Dedifferentiated amniotic fluid mesenchymal stem cell (primary cell): ENCODE data around the gene TULP3.
A peak's percentile ranks its signal among the peaks of the same experiment; 100 is the strongest.
"Not testable (repeated sequence)": the region's sequence is repeated elsewhere in the genome, so short reads cannot be mapped to it uniquely, and the experiment has no call there.

Experiments
- DNase-seq: peaks from one replicate; pipeline ENCODE4 v3.0.0-alpha.2; 2016; ENCODE audit errors: extremely low spot score

TULP3 gene, protein sequence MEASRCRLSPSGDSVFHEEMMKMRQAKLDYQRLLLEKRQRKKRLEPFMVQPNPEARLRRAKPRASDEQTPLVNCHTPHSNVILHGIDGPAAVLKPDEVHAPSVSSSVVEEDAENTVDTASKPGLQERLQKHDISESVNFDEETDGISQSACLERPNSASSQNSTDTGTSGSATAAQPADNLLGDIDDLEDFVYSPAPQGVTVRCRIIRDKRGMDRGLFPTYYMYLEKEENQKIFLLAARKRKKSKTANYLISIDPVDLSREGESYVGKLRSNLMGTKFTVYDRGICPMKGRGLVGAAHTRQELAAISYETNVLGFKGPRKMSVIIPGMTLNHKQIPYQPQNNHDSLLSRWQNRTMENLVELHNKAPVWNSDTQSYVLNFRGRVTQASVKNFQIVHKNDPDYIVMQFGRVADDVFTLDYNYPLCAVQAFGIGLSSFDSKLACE

GRCh38 chr12:2890388-2891239 is at the start of gene TULP3:
Gene TULP3, plus strand, starts transcription at chr12:2890891. Its CDS starts 57 bp downstream, at chr12:2890948.
- DNase-seq: peak; percentile 98

GRCh38 chr12:2841056-2841650 is 49.5 kb upstream of the TULP3 start:
- no peak for DNase-seq

- DNase-seq: no peak
These were observed 47.7 kb upstream of the TULP3 start for GRCh38 chr12:2842948-2843347.

- DNase-seq: no peak
These were observed 45.9 kb upstream of the TULP3 start for GRCh38 chr12:2844786-2845185.

DNA sequence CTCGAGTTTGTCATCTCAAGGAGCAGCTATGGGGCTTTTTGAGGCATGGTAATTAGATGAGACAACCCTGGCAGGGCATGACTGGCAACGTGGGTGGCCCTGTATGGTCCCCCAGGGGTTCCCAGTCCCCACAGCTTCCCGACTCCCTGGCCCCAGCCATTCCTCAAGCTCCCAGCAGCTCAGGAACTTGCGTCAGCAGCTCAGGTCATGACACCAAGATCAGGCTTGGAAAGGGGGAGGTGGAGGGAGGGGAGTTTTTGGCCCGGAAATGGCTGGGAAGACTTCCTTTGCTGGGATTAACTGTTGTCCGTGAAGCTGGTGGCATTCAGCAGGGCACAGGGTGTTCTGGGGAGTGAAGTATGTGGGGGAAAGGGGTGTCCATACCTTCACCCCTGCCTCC is 45.4 kb upstream of the TULP3 start:
- DNase-seq: no peak

DNA sequence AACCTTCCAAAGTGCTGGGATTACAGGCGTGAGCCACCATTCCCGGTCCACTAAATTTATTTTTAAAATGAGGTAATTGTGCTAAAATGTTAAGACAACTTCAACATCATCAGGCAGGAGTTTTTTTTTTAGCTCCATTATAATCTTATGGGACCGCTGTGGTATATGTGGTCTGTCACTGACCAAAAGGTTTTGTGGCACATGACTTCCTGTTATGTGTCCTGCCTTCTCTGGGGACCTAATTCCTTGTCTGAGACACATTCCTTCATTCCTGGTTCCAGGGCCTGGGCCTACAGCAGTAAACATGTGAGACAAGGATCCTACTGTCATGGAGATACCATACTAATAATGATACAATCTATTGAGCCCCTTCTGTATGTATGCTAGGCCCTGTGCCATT is 38.8 kb upstream of the TULP3 start:
- no peak for DNase-seq

DNA sequence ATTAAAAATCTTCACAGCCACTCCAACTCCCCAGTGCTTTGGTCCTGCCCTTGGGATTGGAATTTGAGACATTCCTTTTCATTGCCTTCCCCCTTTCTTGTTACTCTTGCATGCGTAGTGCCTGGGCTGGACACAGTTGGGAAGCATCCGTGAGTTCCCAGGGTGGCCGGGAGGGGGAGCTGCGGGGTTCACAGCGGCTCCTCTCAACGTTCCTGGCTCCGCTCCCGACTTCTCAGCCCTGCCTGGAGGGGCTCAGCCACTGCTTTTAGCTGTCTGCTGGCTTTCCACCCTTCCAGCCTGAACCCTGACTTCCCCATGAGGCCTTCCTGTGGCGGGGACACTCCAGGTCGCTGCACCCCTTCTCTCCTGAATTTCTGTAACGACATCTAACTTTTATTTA is 37.1 kb upstream of the TULP3 start:
- peak; percentile 70 for DNase-seq

DNA sequence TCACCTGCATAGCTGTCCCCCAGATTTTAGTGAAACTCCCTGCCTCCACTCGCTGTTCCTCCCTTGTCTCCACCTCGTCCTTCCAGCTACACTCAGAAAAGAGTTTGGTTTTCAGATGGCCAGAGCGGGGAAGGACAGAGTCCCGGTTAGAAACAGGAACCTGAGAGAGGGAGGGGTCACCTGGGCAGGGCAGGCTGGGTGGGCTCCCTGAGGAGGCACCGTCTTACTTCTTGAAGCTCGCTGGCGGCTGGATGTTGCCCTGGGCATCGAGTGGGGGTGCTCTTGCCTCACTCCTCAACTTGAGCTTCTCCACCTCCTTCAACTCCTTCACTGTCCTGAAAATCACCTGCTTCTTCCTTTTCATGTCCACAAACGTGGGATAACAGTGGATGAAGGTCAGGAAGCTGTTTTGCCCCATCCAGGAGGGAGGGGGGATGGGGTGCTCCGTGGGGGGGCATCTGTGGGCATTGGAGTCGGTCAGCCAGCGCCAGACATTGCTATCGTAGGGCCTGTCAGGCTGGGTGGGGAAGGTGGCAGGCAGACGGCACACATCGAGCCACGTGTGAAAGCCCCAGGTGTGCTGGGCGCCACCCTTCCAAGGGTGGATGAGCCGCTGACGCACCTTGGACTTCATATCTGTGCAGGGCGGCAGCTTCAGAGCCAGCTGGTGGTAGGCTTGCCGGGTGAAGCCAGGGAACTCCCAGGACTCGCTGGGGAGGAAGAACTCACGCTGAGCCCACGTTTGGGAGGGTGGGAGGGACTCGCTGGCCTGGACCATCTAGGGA is 35.8 kb upstream of the TULP3 start:
- no peak for DNase-seq

- DNase-seq: no peak
These were observed 35.1 kb upstream of the TULP3 start for GRCh38 chr12:2855546-2855945.

DNA sequence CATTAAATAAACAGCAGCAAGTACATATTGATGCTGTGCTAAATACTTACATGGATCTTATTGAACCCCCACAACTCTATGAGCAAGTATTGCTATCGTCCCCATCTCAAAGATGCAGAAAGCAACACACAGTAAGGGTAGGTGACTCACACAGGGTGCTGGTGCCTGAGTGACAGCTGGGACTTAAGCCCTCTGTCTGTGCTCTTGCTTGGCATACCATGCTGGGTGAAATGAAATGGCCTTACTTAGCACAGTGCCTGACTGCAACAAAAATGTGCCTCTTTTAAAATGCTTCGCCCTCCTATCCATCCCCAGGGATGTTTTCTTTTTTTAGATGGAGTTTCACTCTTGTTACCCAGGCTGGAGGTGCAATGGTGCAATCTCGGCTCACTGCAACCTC is 34.6 kb upstream of the TULP3 start:
- DNase-seq: no peak

GRCh38 chr12:2857021-2857431 is 33.7 kb upstream of the TULP3 start, which contains the start of gene TEX52:
Gene TEX52, minus strand, starts transcription at chr12:2857039. Its CDS starts 13 bp downstream, at chr12:2857026.
- no peak for DNase-seq

DNA sequence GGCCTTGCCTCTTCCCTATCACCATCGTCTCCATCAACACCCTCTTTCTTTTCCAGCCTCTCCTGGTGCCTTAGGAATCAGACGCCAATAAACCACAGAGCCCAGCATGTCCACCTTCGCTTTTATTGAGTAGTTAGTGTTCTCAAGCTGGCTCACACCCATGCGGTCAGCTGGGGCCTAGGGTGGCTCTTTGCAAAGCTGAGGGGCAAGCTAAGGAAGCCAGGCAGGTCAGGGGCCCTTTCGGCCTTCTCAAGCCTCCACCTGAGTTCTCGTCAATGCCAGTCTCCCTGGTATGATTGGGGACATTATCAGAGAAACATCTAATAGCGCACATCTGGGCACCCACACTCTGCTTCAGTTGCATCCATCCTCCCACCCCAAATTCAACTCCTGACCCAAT is 33.1 kb upstream of the TULP3 start:
- DNase-seq: no peak

DNA sequence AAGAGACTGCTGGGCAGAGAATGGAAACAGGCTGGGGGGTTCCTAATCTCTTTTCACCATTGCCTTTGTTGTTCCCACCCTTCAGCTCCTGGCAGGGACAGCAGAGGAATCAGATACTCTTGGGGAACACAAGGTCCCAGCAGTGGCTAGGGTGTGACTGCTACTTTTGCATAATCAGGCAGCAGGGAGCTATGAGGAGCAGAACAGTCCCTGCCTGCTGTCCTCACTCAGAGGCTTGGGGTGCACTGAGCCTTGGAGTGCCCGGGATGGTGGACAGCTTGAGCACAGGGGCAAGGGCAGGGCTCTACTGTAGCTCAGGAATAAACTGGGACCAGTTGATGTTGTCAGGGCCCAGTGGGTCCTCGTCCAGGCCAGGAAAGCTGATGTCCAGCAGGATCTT is 32.4 kb upstream of the TULP3 start:
- no peak for DNase-seq

- DNase-seq: no peak
These were observed 31.7 kb upstream of the TULP3 start for GRCh38 chr12:2858944-2859421.

- DNase-seq: no peak
These were observed 30.5 kb upstream of the TULP3 start for GRCh38 chr12:2860170-2860569.

DNA sequence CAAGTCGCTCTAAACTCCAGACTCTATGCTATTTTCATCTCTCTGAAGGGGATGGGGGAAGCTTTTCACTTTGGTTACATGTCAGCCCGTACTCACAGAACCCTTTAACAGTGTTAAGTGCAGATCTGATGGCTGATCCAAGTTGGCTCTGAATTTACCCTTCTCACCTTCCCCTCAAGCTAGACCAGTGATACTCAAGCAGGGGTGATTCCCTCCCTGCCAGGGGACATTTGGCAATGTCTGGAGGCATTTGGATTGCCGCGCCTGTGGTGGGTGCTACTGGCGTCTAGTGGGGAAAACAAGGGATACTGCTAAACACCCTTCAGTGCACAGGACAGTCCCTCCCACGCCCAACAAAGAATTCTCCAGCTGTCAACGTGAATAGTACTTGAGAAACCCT is 27.8 kb upstream of the TULP3 start:
- DNase-seq: no peak

DNA sequence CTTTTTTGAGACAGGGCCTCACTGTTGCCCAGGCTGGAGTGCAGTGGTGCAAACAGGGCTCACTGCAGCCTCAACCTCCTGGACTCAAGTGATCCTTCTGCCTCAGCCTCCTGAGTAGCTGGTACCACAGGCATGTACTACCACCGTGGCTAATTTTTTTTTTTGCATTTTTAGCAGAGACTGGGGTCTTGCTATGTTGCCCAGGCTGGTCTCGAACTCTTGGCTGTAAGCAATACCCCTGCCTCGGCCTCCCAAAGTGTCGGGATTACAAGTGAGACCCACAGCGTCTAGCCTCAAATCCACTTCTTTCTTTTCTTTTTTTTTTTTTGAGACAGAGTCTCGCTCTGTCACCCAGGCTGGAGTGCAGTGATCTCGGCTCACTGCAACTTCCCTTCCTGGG is 27.3 kb upstream of the TULP3 start:
- not testable (repeated sequence) for DNase-seq

- no peak for DNase-seq
These were observed 26.5 kb upstream of the TULP3 start for GRCh38 chr12:2864198-2864597.

GRCh38 chr12:2868986-2869632 is 21.6 kb upstream of the TULP3 start:
- DNase-seq: not testable (repeated sequence)

GRCh38 chr12:2876431-2877046 is 14.2 kb upstream of the TULP3 start:
- no peak for DNase-seq
